ENCODE data around the gene LINC00632.
A peak's percentile ranks its signal among the peaks of the same experiment; 100 is the strongest.

Gene LINC00632

DNA sequence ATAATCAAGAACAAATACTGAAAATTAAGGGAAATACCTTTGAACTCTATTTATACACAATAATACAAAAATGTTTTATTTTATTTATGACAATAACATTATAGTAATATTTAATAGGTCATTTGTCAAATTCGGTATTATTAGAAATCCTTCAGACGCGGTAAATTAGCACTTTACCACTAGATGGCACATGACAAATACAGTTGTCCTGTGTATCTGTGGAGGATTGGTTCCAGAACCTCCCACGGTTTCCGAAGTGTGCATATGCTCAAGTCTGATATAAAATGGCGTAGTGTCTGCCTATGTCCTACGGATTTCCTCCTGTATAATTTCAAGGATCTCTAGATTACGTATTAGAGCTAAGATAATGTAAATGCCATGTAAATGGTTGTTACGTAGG, 8.1 kb upstream of the LINC00632 start:
- TF ChIP-seq, protein P1, sequence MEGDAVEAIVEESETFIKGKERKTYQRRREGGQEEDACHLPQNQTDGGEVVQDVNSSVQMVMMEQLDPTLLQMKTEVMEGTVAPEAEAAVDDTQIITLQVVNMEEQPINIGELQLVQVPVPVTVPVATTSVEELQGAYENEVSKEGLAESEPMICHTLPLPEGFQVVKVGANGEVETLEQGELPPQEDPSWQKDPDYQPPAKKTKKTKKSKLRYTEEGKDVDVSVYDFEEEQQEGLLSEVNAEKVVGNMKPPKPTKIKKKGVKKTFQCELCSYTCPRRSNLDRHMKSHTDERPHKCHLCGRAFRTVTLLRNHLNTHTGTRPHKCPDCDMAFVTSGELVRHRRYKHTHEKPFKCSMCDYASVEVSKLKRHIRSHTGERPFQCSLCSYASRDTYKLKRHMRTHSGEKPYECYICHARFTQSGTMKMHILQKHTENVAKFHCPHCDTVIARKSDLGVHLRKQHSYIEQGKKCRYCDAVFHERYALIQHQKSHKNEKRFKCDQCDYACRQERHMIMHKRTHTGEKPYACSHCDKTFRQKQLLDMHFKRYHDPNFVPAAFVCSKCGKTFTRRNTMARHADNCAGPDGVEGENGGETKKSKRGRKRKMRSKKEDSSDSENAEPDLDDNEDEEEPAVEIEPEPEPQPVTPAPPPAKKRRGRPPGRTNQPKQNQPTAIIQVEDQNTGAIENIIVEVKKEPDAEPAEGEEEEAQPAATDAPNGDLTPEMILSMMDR (IDR thresholded peaks at IDR 0.05; ENCODE audit: extremely low read depth, insufficient read depth, missing control alignments), result peak; percentile 41
- DNase-seq (ENCODE audit: low spot score), result no peak
- in situ Hi-C loops (cut with MboI; ENCODE audit: low pct_unique_long_range_greater_than_20kb, low sequenced_read_pairs, unreplicated experiment), result no loop called here

DNA sequence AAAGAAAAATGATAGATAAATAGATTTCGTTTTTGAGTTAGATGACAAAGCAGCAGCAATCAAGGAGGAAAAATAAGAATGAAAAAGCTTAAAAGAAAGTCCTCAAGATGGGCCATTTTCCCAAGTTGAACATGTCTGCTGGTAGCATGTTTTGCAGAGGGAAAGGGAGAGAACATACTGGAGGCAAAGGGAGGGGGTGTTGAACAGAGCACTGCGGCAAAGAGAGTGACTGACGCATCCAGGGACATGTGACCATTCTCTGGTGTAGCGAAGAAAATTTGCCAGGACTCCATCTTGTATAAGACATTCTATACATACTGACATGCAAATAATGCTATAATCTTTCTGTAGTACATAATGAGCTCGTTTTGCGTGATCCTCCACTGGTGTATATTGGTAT, 1.2 kb downstream of the LINC00632 start:
- in situ Hi-C loops (cut with MboI; ENCODE audit: low pct_unique_long_range_greater_than_20kb, low sequenced_read_pairs, unreplicated experiment), result no loop called here
- no peak for DNase-seq (ENCODE audit: low spot score)
- TF ChIP-seq, protein P1 (IDR thresholded peaks at IDR 0.05; ENCODE audit: extremely low read depth, insufficient read depth, missing control alignments), result no peak

DNA sequence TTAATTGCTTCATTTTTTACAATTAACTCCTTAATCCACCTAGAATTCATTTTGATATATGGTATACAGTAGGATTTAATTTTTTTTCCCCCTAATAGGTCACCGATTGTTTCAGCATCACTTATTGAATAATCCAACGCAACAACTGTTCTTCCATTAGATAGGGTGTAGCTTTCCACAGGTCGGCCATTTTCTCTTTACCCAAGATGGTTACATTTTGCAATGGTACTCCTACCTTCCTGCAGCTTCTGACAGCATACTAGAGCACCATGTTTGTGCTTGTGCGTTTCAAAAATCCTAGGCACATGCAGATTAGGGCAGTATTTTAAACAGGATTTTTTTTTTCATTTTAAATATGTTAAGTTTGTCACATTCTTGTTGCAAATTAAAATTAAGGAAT, 2.3 kb downstream of the LINC00632 start:
- TF ChIP-seq, protein P1 (IDR thresholded peaks at IDR 0.05; ENCODE audit: extremely low read depth, insufficient read depth, missing control alignments), result no peak
- in situ Hi-C loops (cut with MboI; ENCODE audit: low pct_unique_long_range_greater_than_20kb, low sequenced_read_pairs, unreplicated experiment), result no loop called here
- no peak for DNase-seq (ENCODE audit: low spot score)

DNA sequence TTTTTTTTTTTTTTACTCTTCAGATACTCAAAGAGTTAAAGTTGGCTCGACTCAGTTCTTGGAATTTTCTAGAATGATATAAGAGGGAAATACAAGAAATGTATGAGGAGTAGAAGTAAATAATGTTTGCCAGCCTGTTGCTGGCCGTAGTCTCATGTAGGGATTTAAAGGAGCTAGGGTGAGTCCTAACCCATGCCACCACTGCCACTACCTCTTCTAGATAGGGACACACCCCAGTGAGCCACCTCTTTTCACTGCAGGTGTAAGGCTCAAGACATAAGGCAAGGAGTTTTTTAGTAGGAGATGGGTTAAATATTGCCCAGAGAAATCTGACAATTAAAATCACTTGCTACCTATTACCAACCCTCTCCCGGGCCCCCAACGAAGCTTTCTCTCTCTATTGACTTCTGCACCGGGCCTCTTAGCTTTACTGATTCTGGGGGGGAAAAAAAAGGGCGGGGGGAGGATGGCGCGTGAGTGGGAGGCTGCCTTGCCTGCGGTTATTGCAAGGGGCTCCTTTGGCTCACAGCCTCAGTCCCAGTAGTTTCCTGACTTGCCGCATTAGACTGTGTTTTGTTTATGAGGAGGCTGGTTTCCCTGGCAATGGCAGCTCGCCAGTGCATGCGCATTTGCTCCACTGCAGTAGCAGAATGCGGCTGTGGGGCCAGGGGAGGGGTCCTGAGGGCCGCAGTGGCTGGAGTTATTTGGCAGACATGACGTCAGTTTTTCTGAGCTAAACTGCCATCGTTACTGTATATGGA, 3.0 kb downstream of the LINC00632 start:
- in situ Hi-C loops (cut with MboI; ENCODE audit: low pct_unique_long_range_greater_than_20kb, low sequenced_read_pairs, unreplicated experiment), result no loop called here
- DNase-seq (ENCODE audit: low spot score), result no peak
- TF ChIP-seq, protein P1 (IDR thresholded peaks at IDR 0.05; ENCODE audit: extremely low read depth, insufficient read depth, missing control alignments), result no peak

DNA sequence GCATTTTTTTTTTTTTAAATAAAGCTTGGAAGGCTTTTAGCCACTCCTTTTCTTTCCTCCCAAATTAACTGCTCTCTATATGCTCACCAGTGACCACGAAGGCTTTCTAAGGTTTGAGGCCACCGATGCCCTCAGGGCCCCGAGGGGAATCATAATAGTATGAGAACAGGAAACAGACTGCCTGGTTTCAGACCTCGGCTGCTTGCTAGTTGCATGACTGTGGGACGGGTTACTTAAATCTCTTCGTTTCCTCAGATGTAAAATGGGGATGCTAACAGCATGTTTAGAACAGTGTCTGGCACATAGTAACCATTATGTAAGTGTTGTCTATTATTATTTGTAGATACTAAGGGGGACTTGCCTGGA, 3.6 kb downstream of the LINC00632 start:
- no peak for DNase-seq (ENCODE audit: low spot score)
- in situ Hi-C loops (cut with MboI; ENCODE audit: low pct_unique_long_range_greater_than_20kb, low sequenced_read_pairs, unreplicated experiment), result no loop called here
- TF ChIP-seq, protein P1 (IDR thresholded peaks at IDR 0.05; ENCODE audit: extremely low read depth, insufficient read depth, missing control alignments), result no peak

DNA sequence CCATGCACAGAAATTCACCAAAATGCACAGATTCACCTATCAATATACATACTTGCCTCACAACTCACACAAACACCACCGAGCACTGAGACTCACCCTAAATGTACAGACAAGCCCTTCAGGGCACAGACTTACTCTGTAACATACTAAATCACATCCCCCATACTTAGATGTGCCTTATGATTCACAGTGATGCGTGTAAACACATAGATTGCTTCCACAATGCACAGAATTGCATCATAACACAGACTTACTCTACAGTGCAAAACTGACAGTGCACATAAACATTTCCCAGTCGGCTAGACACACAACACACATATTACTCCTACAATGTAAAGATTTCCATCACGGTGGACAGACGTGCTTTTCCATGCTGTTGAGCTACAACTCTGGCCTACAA, 6.2 kb downstream of the LINC00632 start:
- DNase-seq (ENCODE audit: low spot score), result no peak
- TF ChIP-seq, protein P1 (IDR thresholded peaks at IDR 0.05; ENCODE audit: extremely low read depth, insufficient read depth, missing control alignments), result no peak
- in situ Hi-C loops (cut with MboI; ENCODE audit: low pct_unique_long_range_greater_than_20kb, low sequenced_read_pairs, unreplicated experiment), result no loop called here
